PFSK-1 (cell line): Measurements from ENCODE around the gene TENT4B.

Experiments
- FOXP2 ChIP-seq: optimal IDR thresholded peaks from 2 replicates; pipeline ENCODE3; 2011; ENCODE audit warnings: borderline replicate concordance, control low read depth, inconsistent platforms; ENCODE audit not compliant: insufficient read depth; ENCODE audit errors: extremely low read length, extremely low read depth
- POLR2AphosphoS5 ChIP-seq: IDR thresholded peaks from 2 replicates; pipeline ENCODE4 v1.6.1; 2012; ENCODE audit warnings: low read depth, mild to moderate bottlenecking, control low read depth, low read length, moderate library complexity

DNA sequence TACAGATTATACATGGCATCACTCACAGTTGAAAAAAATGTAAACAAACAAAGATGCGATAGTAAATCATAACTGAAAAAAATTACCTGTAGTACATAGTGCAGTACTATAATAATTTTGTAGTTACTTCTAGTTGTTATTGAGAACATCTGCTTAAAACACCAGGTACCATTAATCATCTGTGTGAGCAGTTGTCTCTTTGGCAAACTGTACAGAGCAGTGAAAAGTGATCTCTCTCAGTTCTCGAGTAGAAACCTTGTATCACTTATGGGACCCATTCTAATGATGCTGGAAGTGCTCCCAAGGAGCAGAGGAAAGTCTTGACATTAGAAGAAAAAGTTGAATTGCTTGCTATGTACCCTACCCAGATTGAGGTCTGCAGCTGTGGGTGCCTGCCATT is 8.9 kb upstream of the TENT4B start:
- TF ChIP-seq FOXP2 (no peak), POLR2AphosphoS5 (no peak)
